H1 (cell line): ENCODE measurements around the gene SOST. TPM values are rescaled to one million over a fixed set of nuclear protein-coding genes. Genes with fewer than 3 reads are reported as not detected.

ENCODE experiments used
- CTCF ChIA-PET: fragments of 300-600 bp; sonication (Branson Sonifier 250); formaldehyde crosslinking; loops from one replicate; lab custom pipeline; 2021; ENCODE audit not compliant: partially characterized antibody; lab: Charles Lee
- POLR2A ChIA-PET: fragments of 300-600 bp; sonication (Branson Sonifier 250); formaldehyde crosslinking; loops from one replicate; lab custom pipeline; 2021; ENCODE audit warnings: inconsistent platforms; ENCODE audit not compliant: partially characterized antibody; lab: Charles Lee
- DNase-seq, 2 experiments: peaks; one replicate each; pipeline versions ENCODE4 v3.0.0 to v3.0.0-alpha.2; 2010 to 2022; ENCODE audit warnings: low spot score in 2 of 2, low read depth in 1 of 2, mixed read lengths in 1 of 2
- FAIRE-seq: peaks from 2 replicates; lab custom pipeline; 2011; peaks lifted over from hg19 to GRCh38; lab: Jason Lieb, UNC
- H2AFZ ChIP-seq: 2 replicates; pipeline ENCODE4 v1.8.1; 2012; ENCODE audit warnings: low read length, inconsistent platforms
- H2AK5ac ChIP-seq: 2 replicates; pipeline ENCODE4 v1.6.1; 2013; ENCODE audit warnings: low read depth, low read length
- H2BK120ac ChIP-seq: replicated peaks from 2 replicates; pipeline ENCODE3; 2013; ENCODE audit warnings: low read depth, low read length, inconsistent platforms
- H2BK12ac ChIP-seq: 2 replicates; pipeline ENCODE4 v1.6.1; 2013; ENCODE audit warnings: low read depth, low read length
- H2BK15ac ChIP-seq: 2 replicates; pipeline ENCODE4 v1.6.1; 2013; ENCODE audit warnings: low read length
- H2BK20ac ChIP-seq: 2 replicates; pipeline ENCODE4 v1.6.1; 2013; ENCODE audit warnings: low read length
- H2BK5ac ChIP-seq: 2 replicates; pipeline ENCODE4 v1.6.1; 2013; ENCODE audit warnings: low read depth, low read length
- H3K14ac ChIP-seq: 2 replicates; pipeline ENCODE4 v1.6.1; 2013; ENCODE audit warnings: inconsistent platforms; ENCODE audit not compliant: insufficient read length
- H3K18ac ChIP-seq: 2 replicates; pipeline ENCODE4 v1.6.1; 2013; ENCODE audit warnings: low read length; ENCODE audit errors: extremely low read depth
- H3K23ac ChIP-seq: 2 replicates; pipeline ENCODE4 v1.6.1; 2013; ENCODE audit warnings: inconsistent platforms; ENCODE audit not compliant: insufficient read length
- H3K23me2 ChIP-seq: 2 replicates; pipeline ENCODE4 v1.6.1; 2013; ENCODE audit warnings: low read depth, low read length
- H3K27ac ChIP-seq: 2 replicates; pipeline ENCODE4 v1.6.1; 2011; ENCODE audit warnings: low read depth, low read length, inconsistent platforms
- H3K27me3 ChIP-seq, 4 experiments: replicated peaks in 1 of 4; 1 replicate in 1 of 4; 2 replicates in 3 of 4; pipeline versions ENCODE4 v1.6.1 to v1.8.1; 2011 to 2013; ENCODE audit warnings: low read length in 3 of 4, mild to moderate bottlenecking in 3 of 4, inconsistent platforms in 2 of 4, mixed read lengths in 2 of 4, moderate library complexity in 1 of 4; ENCODE audit not compliant: control insufficient read depth in 3 of 4, insufficient read depth in 3 of 4; ENCODE audit errors: extremely low read depth in 1 of 4
- H3K36me3 ChIP-seq, 4 experiments: 2 replicates each; pipeline versions ENCODE4 v1.6.1 to v1.8.1; 2011 to 2013; ENCODE audit warnings: mild to moderate bottlenecking in 4 of 4, low read length in 3 of 4, moderate library complexity in 2 of 4, control low read depth in 1 of 4, inconsistent platforms in 1 of 4; ENCODE audit not compliant: insufficient read depth in 4 of 4, control insufficient read depth in 2 of 4
- H3K4ac ChIP-seq: replicated peaks from 2 replicates; pipeline ENCODE3; 2013; ENCODE audit warnings: low read length, low read depth, mixed read lengths, inconsistent platforms; ENCODE audit not compliant: insufficient read length
- H3K4me1 ChIP-seq, 4 experiments: replicated peaks in 1 of 4; 1 replicate in 1 of 4; 2 replicates in 3 of 4; pipeline versions ENCODE4 v1.6.1 to v1.8.1; 2011 to 2013; ENCODE audit warnings: low read length in 3 of 4, inconsistent platforms in 2 of 4, mixed read lengths in 1 of 4; ENCODE audit not compliant: insufficient read depth in 4 of 4, control insufficient read depth in 3 of 4
- H3K4me2 ChIP-seq, 2 experiments: 2 replicates each; pipeline versions ENCODE4 v1.6.1 to v1.8.1; 2011 to 2013; ENCODE audit warnings: low read depth in 2 of 2, low read length in 2 of 2, control low read depth in 1 of 2, inconsistent platforms in 1 of 2, mild to moderate bottlenecking in 1 of 2; ENCODE audit not compliant: insufficient read depth in 1 of 2
- H3K4me3 ChIP-seq, 4 experiments: fragments of 200-600, 300-600 bp in 1 of 4; sonication (generic), shearing (Covaris generic), sonication (Bioruptor Twin) in 1 of 4; 2 replicates each; pipeline versions ENCODE4 v1.5.1 to v1.8.1; 2011 to 2016; ENCODE audit warnings: low read length in 4 of 4, low read depth in 3 of 4, control low read depth in 2 of 4, inconsistent platforms in 2 of 4, mild to moderate bottlenecking in 2 of 4, mixed read lengths in 1 of 4, moderate library complexity in 1 of 4; ENCODE audit not compliant: insufficient read depth in 2 of 4; ENCODE audit errors: extremely low read depth in 1 of 4
- H3K56ac ChIP-seq: replicated peaks from 2 replicates; pipeline ENCODE3; 2013; ENCODE audit warnings: low read depth, mild to moderate bottlenecking, mixed read lengths, low read length, inconsistent platforms; ENCODE audit not compliant: insufficient read length
- H3K79me1 ChIP-seq: 2 replicates; pipeline ENCODE4 v1.6.1; 2013; ENCODE audit warnings: low read depth, low read length, control low read depth
- H3K79me2 ChIP-seq, 2 experiments: 2 replicates each; pipeline versions ENCODE4 v1.6.1 to v1.8.1; 2012 to 2013; ENCODE audit warnings: low read length in 2 of 2, mild to moderate bottlenecking in 2 of 2, inconsistent platforms in 1 of 2; ENCODE audit not compliant: insufficient read depth in 2 of 2, control insufficient read depth in 1 of 2
- H3K9ac ChIP-seq, 4 experiments: replicated peaks in 1 of 4; 1 replicate in 1 of 4; 2 replicates in 3 of 4; pipeline versions ENCODE4 v1.6.1 to v1.8.1; 2011 to 2013; ENCODE audit warnings: low read depth in 3 of 4, low read length in 3 of 4, control low read depth in 2 of 4, mild to moderate bottlenecking in 2 of 4, moderate library complexity in 2 of 4, inconsistent platforms in 1 of 4; ENCODE audit errors: extremely low read depth in 1 of 4
- H3K9me3 ChIP-seq, 2 experiments: 2 replicates each; pipeline versions ENCODE4 v1.6.1 to v1.8.1; 2012 to 2013; ENCODE audit warnings: mild to moderate bottlenecking in 2 of 2, moderate library complexity in 2 of 2, control low read depth in 1 of 2, inconsistent platforms in 1 of 2, low read depth in 1 of 2, low read length in 1 of 2, mixed read lengths in 1 of 2; ENCODE audit not compliant: insufficient read depth in 2 of 2
- H4K20me1 ChIP-seq, 2 experiments: replicated peaks in 1 of 2; 2 replicates each; pipeline versions ENCODE3 to v1.8.1; 2011 to 2013; ENCODE audit warnings: inconsistent platforms in 2 of 2, low read length in 2 of 2, mild to moderate bottlenecking in 1 of 2; ENCODE audit not compliant: insufficient read depth in 2 of 2, control insufficient read depth in 1 of 2
- H4K5ac ChIP-seq: 2 replicates; pipeline ENCODE4 v1.6.1; 2013; ENCODE audit warnings: low read length, low read depth, mixed read lengths, inconsistent platforms; ENCODE audit not compliant: insufficient read length
- H4K8ac ChIP-seq: 2 replicates; pipeline ENCODE4 v1.8.0; 2013; ENCODE audit warnings: mild to moderate bottlenecking, moderate library complexity, low read length, inconsistent platforms; ENCODE audit not compliant: insufficient read depth; ENCODE audit errors: extremely low read depth
- H4K91ac ChIP-seq: replicated peaks from 2 replicates; pipeline ENCODE3; 2013; ENCODE audit warnings: low read length, mixed read lengths, inconsistent platforms; ENCODE audit not compliant: insufficient read length
- BCL11A ChIP-seq, 2 experiments: IDR thresholded peaks; one replicate each; pipeline ENCODE4 v1.6.1; 2011; ENCODE audit warnings: low read depth in 2 of 2, low read length in 2 of 2, mild to moderate bottlenecking in 2 of 2
- CBX5 ChIP-seq: fragments of 300-800, 300-1000 bp; sonication (generic); IDR thresholded peaks from 2 replicates; pipeline ENCODE4 v1.7.1; 2016; ENCODE audit warnings: antibody characterized with exemption, low read length, low read depth
- EGR1 ChIP-seq: IDR thresholded peaks from 2 replicates; pipeline ENCODE4 v1.6.1; 2011; ENCODE audit warnings: low read depth, low read length, borderline replicate concordance
- MAFK ChIP-seq: IDR thresholded peaks from 2 replicates; pipeline ENCODE4 v1.6.1; 2012; ENCODE audit warnings: low read depth, mild to moderate bottlenecking, improper control_type of control experiment, low read length
- NANOG ChIP-seq: IDR thresholded peaks from 2 replicates; pipeline ENCODE4 v1.6.1; 2011; ENCODE audit warnings: low read length, low read depth, mild to moderate bottlenecking, inconsistent platforms; ENCODE audit not compliant: insufficient read depth, poor library complexity, severe bottlenecking
- RBBP5 ChIP-seq: IDR thresholded peaks from 2 replicates; pipeline ENCODE4 v1.7.1; 2012; ENCODE audit warnings: low read depth, mild to moderate bottlenecking, inconsistent platforms, low read length, moderate library complexity, borderline replicate concordance
- SIN3A ChIP-seq, 2 experiments: IDR thresholded peaks in 1 of 2; conservative IDR thresholded peaks in 1 of 2; 2 replicates each; pipeline ENCODE4 v1.6.1; 2011 to 2012; ENCODE audit warnings: low read length in 2 of 2, improper control_type of control experiment in 1 of 2, low read depth in 1 of 2, mild to moderate bottlenecking in 1 of 2
- SUZ12 ChIP-seq: fragments of 200-600 bp; sonication (generic); IDR thresholded peaks from 2 replicates; pipeline ENCODE4 v1.6.1; 2012; ENCODE audit warnings: mild to moderate bottlenecking, inconsistent platforms, low read length, moderate library complexity, mixed read lengths
- TEAD4 ChIP-seq: IDR thresholded peaks from 2 replicates; pipeline ENCODE4 v1.6.1; 2012; ENCODE audit warnings: low read depth, low read length, inconsistent platforms, mixed read lengths
- WGBS, 2 experiments: shearing (Covaris generic) in 1 of 2; methylation state at CpG; one replicate each; pipeline versions ENCODE4 v1.1.6 to v1.1.7; 2013 to 2015; ENCODE audit warnings: low lambda C conversion rate in 2 of 2, mixed read lengths in 2 of 2, inconsistent platforms in 1 of 2, low coverage in 1 of 2, missing lambda C conversion rate in 1 of 2; ENCODE audit not compliant: insufficient replicate concordance in 2 of 2, insufficient coverage in 1 of 2, insufficient read length in 1 of 2; ENCODE audit errors: extremely low coverage in 1 of 2, missing lambda C conversion rate in 1 of 2; 5-methylcytosine and 5-hydroxymethylcytosine counted together
- polyA plus RNA-seq, 7 experiments: library from polyadenylated mRNA; depleted of rRNA in 3 of 7; stranded (reverse) in 5 of 7; unstranded in 2 of 7; fragments of >200 nt in 5 of 7; fragments of 200-250 nt in 2 of 7; gene quantifications; 1 replicate in 5 of 7; 2 replicates in 1 of 7; 4 replicates in 1 of 7; pipeline versions ENCODE4 v1.2.1 to v1.2.3, GENCODE V29; 2011 to 2013; ENCODE audit warnings: missing spikeins in 2 of 7, mixed read lengths in 2 of 7
- total RNA-seq: library from RNA; stranded (reverse); fragmentation: NEBNext Ultra II Directional; extraction: Animal tissue kit (Norgen Biotek cat#: 25700); gene quantifications from 2 replicates; pipeline ENCODE4 v1.2.1, GENCODE V29; 2021
- TF ChIP-seq, protein P1 (sequence below): IDR thresholded peaks from 2 replicates; pipeline ENCODE4 v1.6.1; 2012; ENCODE audit warnings: low read length, inconsistent platforms

SOST gene
- total and polyA plus RNA-seq, 2 of the 8 experiments (the other 6 are each of a cell fraction or from before 2014, with no cell fraction given): 0.08 TPM; not detected in 1

GRCh38 chr17:43780135-43780534, 21.5 kb upstream of the SOST start, which contains the start of gene CFAP97D1:
TSS of gene CFAP97D1 (plus strand) at chr17:43780435. CDS start at chr17:43780463, 28 bp downstream.
- no peak within 1 kb of the TSS for H2BK20ac ChIP-seq
- no peak within 1 kb of the TSS; the same call in 1 of the 2 replicates for H2AFZ ChIP-seq
- H2BK15ac ChIP-seq: no peak within 1 kb of the TSS
- 77% methylated on average over 7 of the region's 7 CpGs; no CpG with 5 or more reads in 1 of the 2 experiments for WGBS, 2 experiments
- peak within 1 kb of the TSS; percentile 51; the same call in 1 of the 2 replicates for H2BK12ac ChIP-seq
- H3K9ac ChIP-seq: peak within 1 kb of the TSS in 1 of 4 experiments; percentile 94; a peak in 1 of 7 replicates
- no peak for FAIRE-seq
- no peak within 1 kb of the TSS for H2AK5ac ChIP-seq
- no peak within 1 kb of the TSS for H3K4ac ChIP-seq
- no peak for DNase-seq
- H3K18ac ChIP-seq: no peak within 1 kb of the TSS
- no peak within 1 kb of the TSS for H4K5ac ChIP-seq
- no peak within 1 kb of the TSS for H2BK5ac ChIP-seq
- no peaks in the 10 kb centered on the region for H3K23me2 ChIP-seq
- no peak within 1 kb of the TSS for H3K14ac ChIP-seq
- no peak within 1 kb of the TSS for H4K91ac ChIP-seq
- H3K9me3 ChIP-seq: no peaks in the 10 kb centered on the region
- H3K79me1 ChIP-seq: peaks cover 3% of the 10 kb centered on the region; the same call in 1 of the 2 replicates
- CTCF ChIA-PET: interaction anchor here (1.1 to 1.6 kb wide), 4 partner anchors 10 to 136 kb away, joined by 3 to 7 read pairs (median 5); partner anchors contain the start of gene CD300LG
- H4K8ac ChIP-seq: no peak within 1 kb of the TSS
- H3K27ac ChIP-seq: no peak within 1 kb of the TSS
- peaks cover 0 to 7% (median 6%) of the 10 kb centered on the region in 4 experiments; a peak in 6 of 7 replicates for H3K27me3 ChIP-seq
- no peak within 1 kb of the TSS for H3K23ac ChIP-seq
- H3K56ac ChIP-seq: no peak within 1 kb of the TSS
- H2BK120ac ChIP-seq: no peak within 1 kb of the TSS
- peaks cover 2 to 4% of the 10 kb centered on the region in 2 experiments for H4K20me1 ChIP-seq
- peaks cover 0 to 6% (median 4%) of the 10 kb centered on the region in 4 experiments; a peak in 5 of 7 replicates for H3K4me1 ChIP-seq
- H3K4me3 ChIP-seq: peak within 1 kb of the TSS; percentile 56 to 97 (median 80)
- POLR2A ChIA-PET: interaction anchor here (0.8 to 1.3 kb wide), 2 partner anchors 10 to 51 kb away, joined by 3 read pairs; no protein-coding TSS in a partner anchor
- H3K79me2 ChIP-seq: peaks cover 0 to 5% of the 10 kb centered on the region in 2 experiments; a peak in 2 of 4 replicates
- no peaks in the 10 kb centered on the region; a peak in 1 of 8 replicates for H3K36me3 ChIP-seq
- peak within 1 kb of the TSS; percentile 63 to 64 for H3K4me2 ChIP-seq
- TF ChIP-seq EGR1 (no peak), MAFK (no peak), RBBP5 (no peak), CBX5 (no peak), TEAD4 (no peak), BCL11A (IDR thresholded peaks at IDR 0.05; ENCODE audit: low read depth in 2 of 2, low read length in 2 of 2) (no peak), SIN3A (conservative IDR thresholded peaks at IDR 0.05 in 1 of 2, IDR thresholded peaks at IDR 0.05 in 1 of 2; ENCODE audit: low read depth in 1 of 2, low read length in 2 of 2) (no peak), SUZ12 (no peak), NANOG (no peak)
- TF ChIP-seq, protein P1, sequence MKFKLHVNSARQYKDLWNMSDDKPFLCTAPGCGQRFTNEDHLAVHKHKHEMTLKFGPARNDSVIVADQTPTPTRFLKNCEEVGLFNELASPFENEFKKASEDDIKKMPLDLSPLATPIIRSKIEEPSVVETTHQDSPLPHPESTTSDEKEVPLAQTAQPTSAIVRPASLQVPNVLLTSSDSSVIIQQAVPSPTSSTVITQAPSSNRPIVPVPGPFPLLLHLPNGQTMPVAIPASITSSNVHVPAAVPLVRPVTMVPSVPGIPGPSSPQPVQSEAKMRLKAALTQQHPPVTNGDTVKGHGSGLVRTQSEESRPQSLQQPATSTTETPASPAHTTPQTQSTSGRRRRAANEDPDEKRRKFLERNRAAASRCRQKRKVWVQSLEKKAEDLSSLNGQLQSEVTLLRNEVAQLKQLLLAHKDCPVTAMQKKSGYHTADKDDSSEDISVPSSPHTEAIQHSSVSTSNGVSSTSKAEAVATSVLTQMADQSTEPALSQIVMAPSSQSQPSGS: no peak
